HEK293T (cell line): ENCODE measurements around the gene RIPOR2.
A peak's percentile ranks its signal among the peaks of the same experiment; 100 is the strongest.

Source experiments
- CTCF ChIA-PET: fragments of 350-600 bp; formaldehyde crosslinking; extraction: SDS; loops from one replicate; lab custom pipeline; 2021; ENCODE audit warnings: antibody characterized with exemption, inconsistent platforms; lab: Yijun Ruan, JAX
- POLR2A ChIA-PET: fragments of 350-600 bp; formaldehyde crosslinking; extraction: SDS; loops from one replicate; lab custom pipeline; 2020; ENCODE audit warnings: antibody characterized with exemption, inconsistent platforms; lab: Yijun Ruan, JAX
- DNase-seq: peaks from one replicate; pipeline ENCODE4 v3.0.0; 2012; ENCODE audit warnings: mixed read lengths; ENCODE audit errors: extremely low spot score
- ARNT ChIP-seq: fragments of 450-650 bp; IDR thresholded peaks from 2 replicates; pipeline ENCODE4 v1.6.1; 2017; ENCODE audit warnings: mild to moderate bottlenecking
- BHLHE40 ChIP-seq: fragments of 450-650 bp; IDR thresholded peaks from 2 replicates; pipeline ENCODE4 v1.6.1; 2016; ENCODE audit warnings: mild to moderate bottlenecking, moderate library complexity, borderline replicate concordance
- CTBP1 ChIP-seq: fragments of 450-650 bp; IDR thresholded peaks from 2 replicates; pipeline ENCODE4 v1.6.1; 2016; ENCODE audit warnings: borderline replicate concordance
- ELF4 ChIP-seq: fragments of 450-650 bp; IDR thresholded peaks from 2 replicates; pipeline ENCODE4 v1.6.1; 2017; ENCODE audit warnings: antibody characterized with exemption
- FOXA1 ChIP-seq: fragments of 450-650 bp; IDR thresholded peaks from 2 replicates; pipeline ENCODE4 v1.6.1; 2016; ENCODE audit warnings: mild to moderate bottlenecking
- FOXK2 ChIP-seq: fragments of 450-650 bp; IDR thresholded peaks from 2 replicates; pipeline ENCODE4 v1.6.1; 2016; ENCODE audit warnings: mild to moderate bottlenecking
- FOXM1 ChIP-seq: fragments of 450-650 bp; IDR thresholded peaks from 2 replicates; pipeline ENCODE4 v1.6.1; 2017; ENCODE audit warnings: mild to moderate bottlenecking, borderline replicate concordance
- HDGF ChIP-seq: fragments of 450-650 bp; IDR thresholded peaks from 2 replicates; pipeline ENCODE4 v1.6.1; 2017; ENCODE audit warnings: antibody characterized with exemption, borderline replicate concordance
- L3MBTL2 ChIP-seq: fragments of 450-650 bp; conservative IDR thresholded peaks from 2 replicates; pipeline ENCODE4 v1.6.1; 2016; ENCODE audit warnings: mild to moderate bottlenecking
- LEF1 ChIP-seq: fragments of 450-650 bp; IDR thresholded peaks from 2 replicates; pipeline ENCODE4 v1.6.1; 2017; ENCODE audit warnings: mild to moderate bottlenecking, borderline replicate concordance
- NFRKB ChIP-seq: fragments of 450-650 bp; IDR thresholded peaks from 2 replicates; pipeline ENCODE4 v1.6.1; 2016; ENCODE audit warnings: mild to moderate bottlenecking, moderate library complexity
- SP1 ChIP-seq: fragments of 450-650 bp; IDR thresholded peaks from 2 replicates; pipeline ENCODE4 v1.6.1; 2017
- SUZ12 ChIP-seq: fragments of 450-650 bp; IDR thresholded peaks from 2 replicates; pipeline ENCODE4 v1.6.1; 2016; ENCODE audit warnings: mild to moderate bottlenecking
- TARDBP ChIP-seq: fragments of 450-650 bp; IDR thresholded peaks from 2 replicates; pipeline ENCODE4 v1.6.1; 2016
- ZNF384 ChIP-seq: fragments of 450-650 bp; IDR thresholded peaks from 2 replicates; pipeline ENCODE4 v1.6.1; 2016
- TF ChIP-seq, protein P1 (sequence below): fragments of 450-650 bp; IDR thresholded peaks from 2 replicates; pipeline ENCODE4 v1.6.1; 2016

The RIPOR2 gene, protein sequence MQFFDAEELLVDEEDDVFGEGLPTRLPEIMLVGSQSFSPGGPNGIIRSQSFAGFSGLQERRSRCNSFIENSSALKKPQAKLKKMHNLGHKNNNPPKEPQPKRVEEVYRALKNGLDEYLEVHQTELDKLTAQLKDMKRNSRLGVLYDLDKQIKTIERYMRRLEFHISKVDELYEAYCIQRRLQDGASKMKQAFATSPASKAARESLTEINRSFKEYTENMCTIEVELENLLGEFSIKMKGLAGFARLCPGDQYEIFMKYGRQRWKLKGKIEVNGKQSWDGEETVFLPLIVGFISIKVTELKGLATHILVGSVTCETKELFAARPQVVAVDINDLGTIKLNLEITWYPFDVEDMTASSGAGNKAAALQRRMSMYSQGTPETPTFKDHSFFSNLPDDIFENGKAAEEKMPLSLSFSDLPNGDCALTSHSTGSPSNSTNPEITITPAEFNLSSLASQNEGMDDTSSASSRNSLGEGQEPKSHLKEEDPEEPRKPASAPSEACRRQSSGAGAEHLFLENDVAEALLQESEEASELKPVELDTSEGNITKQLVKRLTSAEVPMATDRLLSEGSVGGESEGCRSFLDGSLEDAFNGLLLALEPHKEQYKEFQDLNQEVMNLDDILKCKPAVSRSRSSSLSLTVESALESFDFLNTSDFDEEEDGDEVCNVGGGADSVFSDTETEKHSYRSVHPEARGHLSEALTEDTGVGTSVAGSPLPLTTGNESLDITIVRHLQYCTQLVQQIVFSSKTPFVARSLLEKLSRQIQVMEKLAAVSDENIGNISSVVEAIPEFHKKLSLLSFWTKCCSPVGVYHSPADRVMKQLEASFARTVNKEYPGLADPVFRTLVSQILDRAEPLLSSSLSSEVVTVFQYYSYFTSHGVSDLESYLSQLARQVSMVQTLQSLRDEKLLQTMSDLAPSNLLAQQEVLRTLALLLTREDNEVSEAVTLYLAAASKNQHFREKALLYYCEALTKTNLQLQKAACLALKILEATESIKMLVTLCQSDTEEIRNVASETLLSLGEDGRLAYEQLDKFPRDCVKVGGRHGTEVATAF

DNA sequence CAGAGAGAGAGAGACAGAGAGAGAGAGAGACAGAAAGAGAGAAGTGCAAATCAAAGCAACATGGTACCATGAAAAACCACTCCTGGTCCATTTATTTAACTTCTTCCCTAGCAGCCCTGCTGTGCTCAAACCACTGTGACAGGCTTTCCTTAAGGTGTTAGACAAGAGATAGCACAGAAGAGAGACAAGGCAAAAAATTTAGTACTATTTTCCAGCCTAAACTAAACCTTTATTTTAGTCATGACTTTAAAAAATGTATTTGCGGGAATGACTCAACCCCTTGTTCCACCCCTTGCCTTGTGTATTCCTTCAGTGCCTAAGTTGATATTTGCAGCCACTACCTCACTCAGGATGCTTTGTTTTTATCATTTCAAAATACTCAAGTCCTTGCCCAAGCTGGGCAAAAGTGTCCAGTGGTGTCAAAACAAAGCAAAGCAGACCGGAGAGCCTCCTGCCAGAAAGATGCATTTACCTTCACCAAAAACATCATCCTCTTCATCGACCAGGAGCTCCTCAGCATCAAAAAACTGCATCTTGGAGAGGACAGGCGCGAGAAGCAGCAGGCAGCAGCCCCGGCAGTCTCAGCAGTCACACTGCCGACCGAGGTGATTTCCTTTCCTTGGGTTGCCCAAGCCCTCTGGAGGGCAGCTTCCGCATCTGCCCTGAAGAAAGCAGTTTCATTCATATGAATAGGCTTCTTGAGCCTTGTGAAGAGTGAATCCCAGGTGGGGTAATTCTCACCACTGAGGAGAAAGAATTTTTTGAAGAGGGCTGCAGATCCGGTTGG, at the start of gene RIPOR2:
RIPOR2 (minus strand) TSS at position 595 of the 787 bp plus-strand sequence; CDS start at position 533, 62 bp downstream.
- ChIA-PET CTCF (interaction anchor here (1.1 to 2.4 kb wide), 2 partner anchors 8 to 56 kb away, joined by 3 to 11 read pairs; no protein-coding TSS in a partner anchor), POLR2A (no interaction called here)
- peak; percentile 12 for DNase-seq
- TF ChIP-seq SP1: no peak
- no peak for TF ChIP-seq ZNF384
- TF ChIP-seq BHLHE40: no peak
- no peak for TF ChIP-seq NFRKB
- TF ChIP-seq, protein P1, sequence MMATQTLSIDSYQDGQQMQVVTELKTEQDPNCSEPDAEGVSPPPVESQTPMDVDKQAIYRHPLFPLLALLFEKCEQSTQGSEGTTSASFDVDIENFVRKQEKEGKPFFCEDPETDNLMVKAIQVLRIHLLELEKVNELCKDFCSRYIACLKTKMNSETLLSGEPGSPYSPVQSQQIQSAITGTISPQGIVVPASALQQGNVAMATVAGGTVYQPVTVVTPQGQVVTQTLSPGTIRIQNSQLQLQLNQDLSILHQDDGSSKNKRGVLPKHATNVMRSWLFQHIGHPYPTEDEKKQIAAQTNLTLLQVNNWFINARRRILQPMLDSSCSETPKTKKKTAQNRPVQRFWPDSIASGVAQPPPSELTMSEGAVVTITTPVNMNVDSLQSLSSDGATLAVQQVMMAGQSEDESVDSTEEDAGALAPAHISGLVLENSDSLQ: no peak
- TF ChIP-seq FOXA1: no peak
- no peak for TF ChIP-seq ARNT

DNA sequence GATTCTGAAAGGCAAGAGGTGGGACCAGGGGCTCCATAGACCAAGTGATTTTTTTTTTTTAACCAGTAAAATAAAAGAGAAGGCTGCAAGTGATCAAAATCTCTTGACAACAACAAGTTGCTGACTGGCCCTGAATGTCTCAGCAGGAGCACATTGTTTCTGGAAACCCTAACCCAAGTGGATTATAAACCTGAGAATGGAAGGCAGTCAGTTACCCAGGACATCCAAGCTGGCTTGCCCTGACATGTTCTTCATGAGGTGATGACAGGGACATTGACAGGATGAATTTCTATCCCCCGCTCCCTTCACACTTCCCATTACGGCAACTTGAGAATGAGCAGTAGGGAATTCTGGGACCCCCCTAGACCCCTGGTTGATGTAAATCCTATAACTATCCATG, 49.6 kb upstream of the RIPOR2 start:
- POLR2A ChIA-PET: no interaction called here
- TF ChIP-seq HDGF: no peak
- TF ChIP-seq ARNT: no peak
- no peak for TF ChIP-seq ZNF384
- TF ChIP-seq CTBP1: 0 out of 2 replicates have a peak, but pooled peaks have one; percentile 21
- TF ChIP-seq LEF1: no peak
- CTCF ChIA-PET: interaction anchor here (0.8 kb wide), 1 partner anchor 703 kb away, joined by 4 read pairs; no protein-coding TSS in a partner anchor
- DNase-seq: peak; percentile 10

DNA sequence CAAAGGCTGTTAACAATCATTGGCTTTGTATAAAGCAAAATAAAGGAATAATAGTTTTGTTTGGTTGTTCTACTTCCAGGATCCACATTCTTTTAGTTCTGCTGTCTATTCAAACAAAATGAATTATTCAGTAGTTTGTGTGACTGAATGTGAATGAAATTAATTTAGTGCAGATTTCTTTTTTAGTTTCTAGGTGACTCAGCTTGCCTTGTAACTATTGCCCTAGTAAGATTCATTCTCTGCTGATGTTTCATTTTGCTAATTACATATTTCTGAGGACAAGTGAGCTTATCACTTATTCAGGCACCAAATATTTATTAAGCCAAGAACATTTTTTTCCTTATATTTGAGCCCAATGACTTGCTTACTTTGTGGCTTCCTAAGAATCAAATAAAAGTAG, 46.5 kb upstream of the RIPOR2 start:
- no peak for DNase-seq
- CTCF ChIA-PET: no interaction called here
- no peak for TF ChIP-seq FOXA1
- no peak for TF ChIP-seq FOXK2
- TF ChIP-seq FOXM1: no peak
- no peak for TF ChIP-seq SUZ12
- TF ChIP-seq, protein P1: no peak
- no peak for TF ChIP-seq ZNF384
- no peak for TF ChIP-seq SP1
- no peak for TF ChIP-seq CTBP1
- TF ChIP-seq TARDBP: no peak
- TF ChIP-seq NFRKB: no peak
- no peak for TF ChIP-seq BHLHE40
- TF ChIP-seq L3MBTL2: no peak
- no peak for TF ChIP-seq ARNT

DNA sequence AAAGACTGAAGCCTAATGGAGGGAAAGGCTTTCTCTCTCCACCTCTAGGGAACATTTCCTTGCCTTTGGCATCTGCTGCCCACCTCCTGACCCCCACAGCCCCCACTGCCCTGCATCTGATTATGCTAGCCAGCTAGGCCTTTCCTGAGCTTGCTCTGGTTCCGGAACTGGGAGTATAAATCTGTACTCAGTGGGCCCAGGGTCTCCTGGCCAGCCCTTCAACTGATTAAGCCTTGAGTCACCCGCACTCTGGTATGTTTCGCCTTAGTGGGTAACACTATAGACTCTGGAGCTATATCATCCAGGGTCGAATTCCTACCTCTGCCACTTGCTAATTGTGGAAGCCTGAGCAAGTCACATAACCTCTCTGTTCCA, 45.6 kb upstream of the RIPOR2 start:
- DNase-seq: no peak
- ChIA-PET CTCF (no interaction called here), POLR2A (no interaction called here)
- no peak for TF ChIP-seq TARDBP

More for the DNA sequence above, 46.5 kb upstream of the RIPOR2 start:
- POLR2A ChIA-PET: no interaction called here

DNA sequence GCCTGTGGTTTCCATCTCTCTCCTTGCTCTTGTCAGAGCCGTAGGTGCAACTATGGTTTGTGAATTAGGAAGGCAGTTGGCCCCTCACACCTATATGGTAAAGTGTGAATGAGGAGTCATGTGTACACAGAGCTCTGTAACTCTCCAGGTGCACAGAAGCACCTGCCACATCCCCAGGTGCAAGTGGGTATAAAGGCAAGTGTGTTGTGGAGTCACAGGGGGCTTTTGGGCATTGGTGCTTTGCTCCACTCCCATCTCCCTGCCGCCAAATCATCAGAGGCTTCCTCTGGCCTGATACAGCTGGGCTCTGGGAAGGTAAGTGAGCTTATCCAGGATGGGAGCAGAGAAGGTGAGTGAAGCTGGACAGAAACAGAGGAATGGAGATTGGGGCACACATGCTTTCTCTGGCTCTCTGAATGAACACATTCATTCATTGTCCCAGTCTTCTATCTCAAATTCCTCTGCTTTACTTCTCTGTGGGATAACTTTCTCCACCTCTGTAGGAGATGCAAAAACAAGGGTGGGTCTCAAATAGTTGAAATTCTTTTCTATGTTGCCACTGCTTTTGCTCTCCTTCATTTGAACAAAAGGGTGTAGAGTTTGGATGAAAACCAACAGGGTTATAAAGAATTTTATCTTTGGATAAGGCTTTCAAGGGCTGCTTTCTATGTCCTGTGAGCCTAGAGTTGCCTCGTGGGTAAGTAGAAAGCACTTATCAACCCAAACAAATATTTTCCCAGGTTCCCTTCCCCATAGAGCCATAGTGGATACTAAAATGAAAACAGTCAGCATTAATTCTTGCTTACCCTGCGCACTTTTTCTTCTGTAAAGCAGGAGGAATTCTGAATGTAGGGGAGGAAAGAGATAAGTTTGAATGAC, 45.0 kb upstream of the RIPOR2 start:
- no peak for DNase-seq
- TF ChIP-seq CTBP1 (no peak), L3MBTL2 (no peak), LEF1 (no peak), ELF4 (no peak), HDGF (no peak), BHLHE40 (no peak), NFRKB (no peak), ZNF384 (no peak), ARNT (no peak), FOXK2 (no peak), FOXA1 (no peak), TARDBP (no peak)
- ChIA-PET POLR2A (no interaction called here), CTCF (no interaction called here)
